Adipose tissue (tissue), 3 donors: Measurements from ENCODE around the gene OR2AG1. TPM values are rescaled to one million over a fixed set of nuclear protein-coding genes. Genes with fewer than 3 reads are reported as not detected.

ENCODE experiments used
- polyA plus RNA-seq, 3 donors: library from polyadenylated mRNA; stranded (reverse); fragments of 200-250 nt; gene quantifications; one replicate each; pipeline ENCODE4 v1.2.3, GENCODE V29; 2013
- donor health status: healthy with polysubstance abuse.
- donor health status: Bipolar disorder and iron deficiency.
- donor health status: healthy.

OR2AG1 gene
- polyA plus RNA-seq, 3 donors = not detected

Other genes with a start within 250 kb of the OR2AG1 start
- 10 to 100 TPM in 2 of 3 donors, 1 to 10 TPM in 1; 8.6 to 16.0 (median 16.0) TPM for gene RRP8, start 179.4 kb upstream of the OR2AG1 start, polyA plus RNA-seq
- gene ILK, start 179.2 kb upstream of the OR2AG1 start, polyA plus RNA-seq = 100 to 1,000 TPM; 105 to 149 (median 120) TPM
- 100 to 1,000 TPM in 2 of 3 donors, 10 to 100 TPM in 1; 75.3 to 111 (median 106) TPM for gene TAF10, start 170.8 kb upstream of the OR2AG1 start, polyA plus RNA-seq
- gene TPP1, start 163.6 kb upstream of the OR2AG1 start, polyA plus RNA-seq = 10 to 100 TPM; 18.7 to 49.0 (median 39.9) TPM
- gene DCHS1, start 127.2 kb upstream of the OR2AG1 start, polyA plus RNA-seq = 1 to 10 TPM; 3.0 to 9.3 (median 8.2) TPM
- 10 to 100 TPM; 23.4 to 34.1 (median 34.0) TPM for gene MRPL17, start 99.7 kb upstream of the OR2AG1 start, polyA plus RNA-seq
- under 1 TPM in 1 of 3 donors, not detected in 2; 0.02 TPM for gene OR2AG2, start 11.0 kb upstream of the OR2AG1 start, polyA plus RNA-seq
- gene OR6A2, start 16.7 kb downstream of the OR2AG1 start, polyA plus RNA-seq = not detected
- not detected for gene OR10A5, start 62.7 kb downstream of the OR2AG1 start, polyA plus RNA-seq
- not detected for gene OR10A2, start 80.0 kb downstream of the OR2AG1 start, polyA plus RNA-seq
- gene OR10A4, start 93.6 kb downstream of the OR2AG1 start, polyA plus RNA-seq = not detected
- gene OR2D2, start 109.5 kb downstream of the OR2AG1 start, polyA plus RNA-seq = not detected
- not detected for gene OR2D3, start 138.0 kb downstream of the OR2AG1 start, polyA plus RNA-seq
- gene ZNF215, start 143.4 kb downstream of the OR2AG1 start, polyA plus RNA-seq = 1 to 10 TPM in 1 of 3 donors, under 1 TPM in 2; 0.48 to 2.8 (median 0.90) TPM
- under 1 TPM; 0.51 to 0.94 (median 0.90) TPM for gene ZNF214, start 237.3 kb downstream of the OR2AG1 start, polyA plus RNA-seq
- under 1 TPM in 1 of 3 donors, not detected in 2; 0.11 TPM for gene NLRP14, start 237.5 kb downstream of the OR2AG1 start, polyA plus RNA-seq